ENCODE results near the gene DES.

The DES gene

DNA sequence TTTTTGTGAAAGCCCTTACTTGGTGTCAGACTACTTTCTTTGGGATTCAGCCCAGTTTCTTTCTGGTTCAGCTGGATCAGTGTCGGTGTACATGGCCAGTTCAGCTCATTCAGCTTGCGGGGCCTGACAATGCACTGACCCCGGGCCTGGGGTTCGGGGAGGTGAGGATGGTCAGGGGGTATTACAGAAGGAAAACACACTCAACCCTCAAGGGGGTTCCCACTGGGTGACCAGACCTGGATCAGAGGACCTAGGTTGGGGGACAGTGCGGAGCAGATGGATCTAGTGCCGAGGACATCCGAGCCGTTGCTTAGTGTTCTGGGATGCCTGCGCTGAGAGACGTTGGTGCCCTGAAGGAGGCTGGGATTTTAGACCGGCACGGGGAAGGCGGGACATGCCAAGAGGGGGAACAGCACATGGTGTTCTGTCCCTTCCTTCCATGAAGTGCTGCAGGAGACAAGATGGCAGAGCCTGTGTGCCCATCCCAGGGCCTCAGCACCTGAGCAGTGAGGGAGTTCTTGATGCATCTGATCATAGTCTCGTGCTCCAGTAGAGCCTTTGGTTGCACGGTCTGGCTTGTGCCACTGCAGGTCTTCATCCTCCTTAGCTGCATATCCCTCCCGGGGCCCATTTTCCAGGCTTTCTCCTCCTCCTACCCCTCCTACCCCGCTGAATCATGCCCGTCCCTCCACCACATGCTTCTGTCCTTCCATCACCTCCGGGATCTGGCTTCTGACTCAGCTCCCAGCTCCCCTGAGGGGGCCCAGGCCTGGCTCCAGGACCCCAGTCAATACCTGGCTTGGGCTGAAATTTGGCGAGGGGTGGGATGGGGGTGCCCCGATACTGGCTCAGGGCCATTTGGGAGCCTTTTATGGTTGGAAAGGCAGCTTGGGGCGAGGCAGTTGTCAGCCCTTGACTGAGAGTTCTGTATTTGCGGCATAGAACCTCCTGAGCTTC, 34.5 kb downstream of the DES start:
- no peaks in the 10 kb centered on the region for H3K79me2 ChIP-seq (ENCODE audit: low read length)
- TF ChIP-seq, protein P1, sequence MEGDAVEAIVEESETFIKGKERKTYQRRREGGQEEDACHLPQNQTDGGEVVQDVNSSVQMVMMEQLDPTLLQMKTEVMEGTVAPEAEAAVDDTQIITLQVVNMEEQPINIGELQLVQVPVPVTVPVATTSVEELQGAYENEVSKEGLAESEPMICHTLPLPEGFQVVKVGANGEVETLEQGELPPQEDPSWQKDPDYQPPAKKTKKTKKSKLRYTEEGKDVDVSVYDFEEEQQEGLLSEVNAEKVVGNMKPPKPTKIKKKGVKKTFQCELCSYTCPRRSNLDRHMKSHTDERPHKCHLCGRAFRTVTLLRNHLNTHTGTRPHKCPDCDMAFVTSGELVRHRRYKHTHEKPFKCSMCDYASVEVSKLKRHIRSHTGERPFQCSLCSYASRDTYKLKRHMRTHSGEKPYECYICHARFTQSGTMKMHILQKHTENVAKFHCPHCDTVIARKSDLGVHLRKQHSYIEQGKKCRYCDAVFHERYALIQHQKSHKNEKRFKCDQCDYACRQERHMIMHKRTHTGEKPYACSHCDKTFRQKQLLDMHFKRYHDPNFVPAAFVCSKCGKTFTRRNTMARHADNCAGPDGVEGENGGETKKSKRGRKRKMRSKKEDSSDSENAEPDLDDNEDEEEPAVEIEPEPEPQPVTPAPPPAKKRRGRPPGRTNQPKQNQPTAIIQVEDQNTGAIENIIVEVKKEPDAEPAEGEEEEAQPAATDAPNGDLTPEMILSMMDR (IDR thresholded peaks at IDR 0.05; ENCODE audit: low read length), result no peak
- TF ChIP-seq EZH2 (optimal IDR thresholded peaks at IDR 0.05; ENCODE audit: low read depth, low read length), result no peak
- no peak for TF ChIP-seq EZH2phosphoT487 (IDR thresholded peaks at IDR 0.05; ENCODE audit: low read length)
- no peak overlapping the region for H3K9ac ChIP-seq (ENCODE audit: low read length)
- H3K27me3 ChIP-seq (replicated peaks; ENCODE audit: insufficient read depth, low read length), result peaks cover 68% of the 10 kb centered on the region
- no peaks in the 10 kb centered on the region for H3K9me3 ChIP-seq (replicated peaks; ENCODE audit: insufficient read depth, low read length)
- no peaks in the 10 kb centered on the region for H4K20me1 ChIP-seq (ENCODE audit: insufficient read depth, low read length)
- no peak overlapping the region for H2AFZ ChIP-seq (ENCODE audit: low read length)
- no peak overlapping the region for H3K27ac ChIP-seq (ENCODE audit: low read length)
- no peaks in the 10 kb centered on the region for H3K9me2 ChIP-seq (replicated peaks; ENCODE audit: insufficient read depth, low read length)
- H3F3A ChIP-seq (ENCODE audit: insufficient read depth, low read length), result no peaks in the 10 kb centered on the region
- H3K4me3 ChIP-seq (ENCODE audit: low read length), result no peak overlapping the region
- DNase-seq, result no peak
- no peaks in the 10 kb centered on the region for H3K36me3 ChIP-seq (replicated peaks; ENCODE audit: insufficient read depth, low read length)
- H3K4me1 ChIP-seq (ENCODE audit: low read length), result no peaks in the 10 kb centered on the region
- H3K4me2 ChIP-seq (ENCODE audit: low read depth, low read length), result no peak overlapping the region

DNA sequence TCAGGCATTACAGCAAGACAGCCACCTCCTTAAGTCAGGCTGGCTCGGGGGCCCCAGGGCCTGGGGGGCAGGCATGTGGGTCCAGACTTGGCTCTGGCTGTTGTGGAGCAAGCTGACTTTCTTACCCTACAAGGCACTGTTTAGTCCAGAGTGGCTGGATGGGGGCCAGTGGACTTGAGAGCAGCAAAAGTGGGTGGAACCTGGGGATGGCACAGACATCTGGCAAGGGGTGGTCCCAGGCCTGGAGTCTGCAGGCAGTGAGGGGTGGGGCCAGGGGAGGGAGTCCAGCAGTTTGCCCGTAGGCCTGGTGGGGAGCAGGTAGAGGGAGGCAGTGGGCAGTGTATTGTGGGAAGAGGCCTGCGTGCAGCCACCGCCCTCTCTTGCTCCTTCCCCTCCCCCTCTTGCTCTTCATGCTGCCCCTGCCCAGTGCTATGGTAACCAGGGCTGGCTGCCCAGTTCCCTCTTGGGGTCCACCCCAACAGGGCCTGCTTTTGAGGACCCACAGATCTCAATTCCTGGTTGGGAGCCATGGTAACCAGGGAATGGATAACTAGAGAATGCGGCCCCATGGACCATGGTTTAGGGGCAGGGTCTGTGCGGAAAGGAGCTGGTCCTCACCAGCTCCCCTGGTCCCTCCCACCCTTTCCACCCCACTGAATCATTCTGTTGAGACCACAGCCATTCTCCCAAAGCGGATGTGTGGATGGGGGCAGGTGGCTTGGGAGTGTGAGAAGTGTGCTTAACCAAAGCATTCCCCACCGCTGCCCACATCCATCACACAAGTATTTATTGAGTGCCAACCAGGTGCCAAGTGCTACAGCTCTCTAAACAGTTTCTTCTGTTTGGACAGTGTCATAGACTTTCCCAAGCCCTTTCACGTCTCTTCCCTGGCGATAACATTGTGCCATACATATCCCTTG, 35.8 kb downstream of the DES start:
- TF ChIP-seq, protein P1 (IDR thresholded peaks at IDR 0.05; ENCODE audit: low read length), result no peak
- no peak for TF ChIP-seq EZH2 (optimal IDR thresholded peaks at IDR 0.05; ENCODE audit: low read depth, low read length)
- TF ChIP-seq EZH2phosphoT487 (IDR thresholded peaks at IDR 0.05; ENCODE audit: low read length), result no peak
- Histone ChIP-seq H3K79me2 (ENCODE audit: low read length) (no peaks in the 10 kb centered on the region), H3K27ac (ENCODE audit: low read length) (no peak overlapping the region), H3K9me2 (replicated peaks; ENCODE audit: insufficient read depth, low read length) (no peaks in the 10 kb centered on the region), H3K4me1 (ENCODE audit: low read length) (no peaks in the 10 kb centered on the region), H3F3A (ENCODE audit: insufficient read depth, low read length) (no peaks in the 10 kb centered on the region), H3K9me3 (replicated peaks; ENCODE audit: insufficient read depth, low read length) (no peaks in the 10 kb centered on the region), H2AFZ (ENCODE audit: low read length) (no peak overlapping the region), H4K20me1 (ENCODE audit: insufficient read depth, low read length) (no peaks in the 10 kb centered on the region), H3K4me3 (ENCODE audit: low read length) (no peak overlapping the region), H3K4me2 (ENCODE audit: low read depth, low read length) (no peak overlapping the region), H3K36me3 (replicated peaks; ENCODE audit: insufficient read depth, low read length) (no peaks in the 10 kb centered on the region), H3K27me3 (replicated peaks; ENCODE audit: insufficient read depth, low read length) (peaks cover 66% of the 10 kb centered on the region), H3K9ac (ENCODE audit: low read length) (no peak overlapping the region)
- no peak for DNase-seq

DNA sequence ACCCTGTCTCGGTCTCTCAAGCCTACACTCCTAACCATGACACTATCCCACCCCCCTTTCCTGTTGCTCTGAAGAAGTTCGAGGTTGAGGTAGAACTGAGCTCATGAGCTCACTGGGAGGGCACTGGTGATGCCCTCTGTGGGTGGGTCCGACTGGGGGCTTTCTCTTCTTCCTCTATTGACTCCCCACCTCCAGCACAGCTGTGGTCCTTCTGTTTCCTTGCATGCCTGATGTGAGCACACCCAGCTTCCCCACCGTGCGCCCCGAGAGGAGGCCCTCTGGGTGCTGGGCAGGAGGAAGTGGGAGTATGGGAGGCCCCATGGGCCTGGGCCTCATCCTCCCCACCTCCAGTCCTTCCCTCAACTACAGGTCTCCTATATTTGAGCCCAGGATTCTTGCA, 37.4 kb downstream of the DES start:
- no peaks in the 10 kb centered on the region for H3F3A ChIP-seq (ENCODE audit: insufficient read depth, low read length)
- H3K4me3 ChIP-seq (ENCODE audit: low read length), result no peak overlapping the region
- no peaks in the 10 kb centered on the region for H3K36me3 ChIP-seq (replicated peaks; ENCODE audit: insufficient read depth, low read length)
- H3K79me2 ChIP-seq (ENCODE audit: low read length), result no peaks in the 10 kb centered on the region
- H2AFZ ChIP-seq (ENCODE audit: low read length), result no peak overlapping the region
- no peaks in the 10 kb centered on the region for H4K20me1 ChIP-seq (ENCODE audit: insufficient read depth, low read length)
- H3K9ac ChIP-seq (ENCODE audit: low read length), result no peak overlapping the region
- no peaks in the 10 kb centered on the region for H3K9me3 ChIP-seq (replicated peaks; ENCODE audit: insufficient read depth, low read length)
- DNase-seq, result no peak
- H3K4me2 ChIP-seq (ENCODE audit: low read depth, low read length), result no peak overlapping the region
- H3K4me1 ChIP-seq (ENCODE audit: low read length), result no peaks in the 10 kb centered on the region
- no peak overlapping the region for H3K27ac ChIP-seq (ENCODE audit: low read length)
- no peaks in the 10 kb centered on the region for H3K9me2 ChIP-seq (replicated peaks; ENCODE audit: insufficient read depth, low read length)
- TF ChIP-seq EZH2phosphoT487 (IDR thresholded peaks at IDR 0.05; ENCODE audit: low read length), result no peak
- TF ChIP-seq EZH2 (optimal IDR thresholded peaks at IDR 0.05; ENCODE audit: low read depth, low read length), result no peak
- H3K27me3 ChIP-seq (replicated peaks; ENCODE audit: insufficient read depth, low read length), result peaks cover 50% of the 10 kb centered on the region
